Astrocyte (in vitro differentiated cells and primary cell): ENCODE measurements around the gene ASB5. TPM values are rescaled to one million over a fixed set of nuclear protein-coding genes. Genes with fewer than 3 reads are reported as not detected.

Experiments
- DNase-seq: peaks from one replicate; pipeline ENCODE4 v3.0.0-alpha.2; 2010; ENCODE audit warnings: low read depth
- FAIRE-seq: peaks from 2 replicates; lab custom pipeline; 2011; peaks lifted over from hg19 to GRCh38; lab: Jason Lieb, UNC
- H2AFZ ChIP-seq: 2 replicates; pipeline ENCODE4 v1.6.0; 2012; ENCODE audit warnings: low read depth, low read length, inconsistent platforms
- H3K27ac ChIP-seq: 2 replicates; pipeline ENCODE4 v1.5.1; 2011; ENCODE audit warnings: low read depth, low read length, inconsistent platforms
- H3K27me3 ChIP-seq: 2 replicates; pipeline ENCODE4 v1.6.0; 2011; ENCODE audit warnings: low read length, inconsistent platforms; ENCODE audit not compliant: insufficient read depth
- H3K36me3 ChIP-seq: 2 replicates; pipeline ENCODE4 v1.5.1; 2011; ENCODE audit warnings: low read length, inconsistent platforms; ENCODE audit not compliant: insufficient read depth
- H3K4me1 ChIP-seq: 2 replicates; pipeline ENCODE4 v1.5.1; 2011; ENCODE audit warnings: low read length, inconsistent platforms; ENCODE audit not compliant: insufficient read depth
- H3K4me2 ChIP-seq: 2 replicates; pipeline ENCODE4 v1.6.0; 2012; ENCODE audit warnings: low read length, inconsistent platforms
- H3K4me3 ChIP-seq: 2 replicates; pipeline ENCODE4 v1.5.1; 2011; ENCODE audit warnings: low read depth, mild to moderate bottlenecking, low read length, inconsistent platforms; ENCODE audit not compliant: insufficient read depth
- H3K79me2 ChIP-seq: 2 replicates; pipeline ENCODE4 v1.6.0; 2012; ENCODE audit warnings: mild to moderate bottlenecking, low read length, inconsistent platforms; ENCODE audit not compliant: insufficient read depth
- H3K9ac ChIP-seq: 2 replicates; pipeline ENCODE4 v1.6.0; 2012; ENCODE audit warnings: mild to moderate bottlenecking, low read length, inconsistent platforms
- H3K9me3 ChIP-seq: 2 replicates; pipeline ENCODE4 v1.5.1; 2012; ENCODE audit warnings: low read depth, mild to moderate bottlenecking, low read length, inconsistent platforms; ENCODE audit not compliant: insufficient read depth
- H4K20me1 ChIP-seq: 2 replicates; pipeline ENCODE4 v1.6.0; 2012; ENCODE audit warnings: low read length, inconsistent platforms; ENCODE audit not compliant: insufficient read depth
- H3K27ac Mint-ChIP-seq: one replicate; pipeline ENCODE4 v1.8.0; 2021; ENCODE audit warnings: mild to moderate bottlenecking, mixed read lengths; ENCODE audit not compliant: unreplicated experiment
- H3K27me3 Mint-ChIP-seq: one replicate; pipeline ENCODE4 v1.8.0; 2021; ENCODE audit warnings: low read depth, mixed read lengths; ENCODE audit not compliant: unreplicated experiment
- H3K36me3 Mint-ChIP-seq: one replicate; pipeline ENCODE4 v1.8.0; 2021; ENCODE audit warnings: low read depth, mixed read lengths; ENCODE audit not compliant: unreplicated experiment
- H3K4me1 Mint-ChIP-seq: one replicate; pipeline ENCODE4 v1.8.0; 2021; ENCODE audit warnings: low read depth, mixed read lengths; ENCODE audit not compliant: unreplicated experiment
- H3K4me3 Mint-ChIP-seq: one replicate; pipeline ENCODE4 v1.8.0; 2021; ENCODE audit warnings: mild to moderate bottlenecking, moderate library complexity, mixed read lengths; ENCODE audit not compliant: unreplicated experiment
- H3K9me3 Mint-ChIP-seq: one replicate; pipeline ENCODE4 v1.8.0; 2021; ENCODE audit warnings: mild to moderate bottlenecking, mixed read lengths; ENCODE audit not compliant: unreplicated experiment
- EZH2 ChIP-seq: IDR thresholded peaks from 2 replicates; pipeline ENCODE4 v1.6.1; 2012; ENCODE audit warnings: mild to moderate bottlenecking, low read length, inconsistent platforms; ENCODE audit not compliant: insufficient read depth
- total RNA-seq: library from RNA; stranded (reverse); gene quantifications from 2 replicates; pipeline ENCODE4 v1.2.1, GENCODE V29; 2021
- TF ChIP-seq, protein P1 (sequence below): IDR thresholded peaks from 2 replicates; pipeline ENCODE4 v1.5.1; 2011; ENCODE audit warnings: low read depth, mild to moderate bottlenecking, inconsistent platforms, low read length, moderate library complexity; ENCODE audit not compliant: insufficient read depth

ASB5 gene
- total RNA-seq, 1 donor from 2014 or later = 0.43 TPM

DNA sequence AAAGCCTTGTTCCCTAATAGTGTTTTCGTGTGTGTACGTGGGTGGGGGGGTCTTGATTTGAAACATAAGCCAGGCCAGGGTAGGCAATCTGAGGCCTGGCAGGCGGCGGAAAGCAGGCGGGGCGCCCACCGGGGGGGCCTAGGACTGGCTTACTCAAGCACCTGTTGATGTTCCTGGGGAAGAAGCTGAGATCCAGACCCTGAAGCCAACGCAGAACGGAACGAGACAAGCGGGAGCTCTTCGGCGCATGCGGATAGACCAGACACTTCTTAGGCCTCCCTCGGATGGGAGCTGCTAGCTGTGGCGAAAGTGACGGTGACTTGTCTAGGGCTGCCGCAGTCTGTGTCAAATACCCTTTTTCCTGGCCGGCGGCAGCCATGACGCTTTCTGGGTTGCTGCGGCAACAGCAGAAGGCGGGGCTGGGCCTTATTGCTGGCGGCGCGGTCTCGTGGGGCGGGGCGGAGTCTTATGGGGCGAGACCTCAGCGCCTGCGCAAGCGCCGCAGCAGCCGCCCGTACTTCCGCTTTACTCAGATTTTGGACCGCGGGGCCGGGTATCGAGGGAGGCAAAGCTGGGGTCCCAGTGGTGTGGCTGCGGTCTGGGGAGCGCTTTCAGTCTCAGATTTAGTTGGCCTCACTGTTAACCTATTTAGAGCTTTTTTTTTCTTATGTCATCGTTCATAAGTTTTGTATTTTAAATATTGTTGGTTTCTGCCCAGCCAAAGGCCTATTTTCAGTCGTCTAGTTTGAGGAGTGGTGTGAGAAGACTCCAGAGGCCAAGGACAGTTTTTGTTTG lies 73.6 kb downstream of the ASB5 start, which contains the start of gene SPATA4:
TSS of gene SPATA4 (minus strand) at position 402 of the 795 bp plus-strand sequence. CDS start at position 379, 23 bp downstream.
- H3K9ac ChIP-seq = peak within 1 kb of the TSS; percentile 86
- Mint-ChIP-seq H3K4me1 (peaks cover 8% of the 10 kb centered on the region), H3K36me3 (no peaks in the 10 kb centered on the region), H3K27ac (peak within 1 kb of the TSS; percentile 92), H3K27me3 (no peaks in the 10 kb centered on the region), H3K9me3 (no peaks in the 10 kb centered on the region), H3K4me3 (peak within 1 kb of the TSS; percentile 89)
- peak within 1 kb of the TSS; percentile 85 for H3K27ac ChIP-seq
- H3K79me2 ChIP-seq = no peaks in the 10 kb centered on the region
- peaks cover 24% of the 10 kb centered on the region for H3K4me1 ChIP-seq
- peak; percentile 83 for DNase-seq
- H3K4me2 ChIP-seq = peak within 1 kb of the TSS; percentile 99
- peak within 1 kb of the TSS; percentile 96 for H3K4me3 ChIP-seq
- TF ChIP-seq, protein P1, sequence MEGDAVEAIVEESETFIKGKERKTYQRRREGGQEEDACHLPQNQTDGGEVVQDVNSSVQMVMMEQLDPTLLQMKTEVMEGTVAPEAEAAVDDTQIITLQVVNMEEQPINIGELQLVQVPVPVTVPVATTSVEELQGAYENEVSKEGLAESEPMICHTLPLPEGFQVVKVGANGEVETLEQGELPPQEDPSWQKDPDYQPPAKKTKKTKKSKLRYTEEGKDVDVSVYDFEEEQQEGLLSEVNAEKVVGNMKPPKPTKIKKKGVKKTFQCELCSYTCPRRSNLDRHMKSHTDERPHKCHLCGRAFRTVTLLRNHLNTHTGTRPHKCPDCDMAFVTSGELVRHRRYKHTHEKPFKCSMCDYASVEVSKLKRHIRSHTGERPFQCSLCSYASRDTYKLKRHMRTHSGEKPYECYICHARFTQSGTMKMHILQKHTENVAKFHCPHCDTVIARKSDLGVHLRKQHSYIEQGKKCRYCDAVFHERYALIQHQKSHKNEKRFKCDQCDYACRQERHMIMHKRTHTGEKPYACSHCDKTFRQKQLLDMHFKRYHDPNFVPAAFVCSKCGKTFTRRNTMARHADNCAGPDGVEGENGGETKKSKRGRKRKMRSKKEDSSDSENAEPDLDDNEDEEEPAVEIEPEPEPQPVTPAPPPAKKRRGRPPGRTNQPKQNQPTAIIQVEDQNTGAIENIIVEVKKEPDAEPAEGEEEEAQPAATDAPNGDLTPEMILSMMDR = no peak
- no peak for TF ChIP-seq EZH2
- no peak for FAIRE-seq
- H3K36me3 ChIP-seq = no peaks in the 10 kb centered on the region
- peak within 1 kb of the TSS; percentile 100 for H2AFZ ChIP-seq
- no peaks in the 10 kb centered on the region for H3K27me3 ChIP-seq
- no peaks in the 10 kb centered on the region for H4K20me1 ChIP-seq
- no peaks in the 10 kb centered on the region for H3K9me3 ChIP-seq

DNA sequence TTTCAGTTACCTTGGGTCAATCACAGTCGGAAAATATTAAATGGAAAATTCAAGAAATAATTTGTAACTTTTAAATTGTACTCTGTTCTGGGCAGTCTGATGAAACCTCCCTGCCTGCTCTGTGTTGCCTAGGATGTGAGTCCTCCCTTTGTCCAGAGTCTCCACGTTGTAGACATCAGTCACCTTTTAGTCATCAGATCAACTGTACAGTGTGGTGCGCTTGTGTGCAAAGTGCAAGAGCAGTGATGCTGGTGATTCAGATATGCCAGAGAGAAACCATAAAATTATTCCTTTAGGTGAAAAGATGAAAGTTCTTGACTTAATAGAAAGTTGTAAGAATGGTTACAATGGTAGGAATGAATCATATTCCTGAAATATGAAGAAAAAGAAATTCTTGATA lies 75.1 kb downstream of the ASB5 start:
- Histone ChIP-seq H3K9me3 (no peaks in the 10 kb centered on the region), H3K4me1 (peaks cover 24% of the 10 kb centered on the region), H3K4me3 (no peak overlapping the region), H3K36me3 (no peaks in the 10 kb centered on the region), H3K27me3 (no peaks in the 10 kb centered on the region), H3K4me2 (peak overlapping the region; percentile 51), H2AFZ (no peak overlapping the region), H3K9ac (peak overlapping the region; percentile 47), H3K27ac (peak overlapping the region; percentile 75), H4K20me1 (no peaks in the 10 kb centered on the region), H3K79me2 (no peaks in the 10 kb centered on the region)
- TF ChIP-seq, protein P1 = no peak
- no peaks in the 10 kb centered on the region for H3K9me3 Mint-ChIP-seq
- peak overlapping the region; percentile 48 for H3K27ac Mint-ChIP-seq
- H3K36me3 Mint-ChIP-seq = no peaks in the 10 kb centered on the region
- DNase-seq (peak; percentile 79), FAIRE-seq (peak; percentile 5)
- H3K27me3 Mint-ChIP-seq = no peaks in the 10 kb centered on the region
- H3K4me1 Mint-ChIP-seq = peaks cover 8% of the 10 kb centered on the region
- no peak overlapping the region for H3K4me3 Mint-ChIP-seq

DNA sequence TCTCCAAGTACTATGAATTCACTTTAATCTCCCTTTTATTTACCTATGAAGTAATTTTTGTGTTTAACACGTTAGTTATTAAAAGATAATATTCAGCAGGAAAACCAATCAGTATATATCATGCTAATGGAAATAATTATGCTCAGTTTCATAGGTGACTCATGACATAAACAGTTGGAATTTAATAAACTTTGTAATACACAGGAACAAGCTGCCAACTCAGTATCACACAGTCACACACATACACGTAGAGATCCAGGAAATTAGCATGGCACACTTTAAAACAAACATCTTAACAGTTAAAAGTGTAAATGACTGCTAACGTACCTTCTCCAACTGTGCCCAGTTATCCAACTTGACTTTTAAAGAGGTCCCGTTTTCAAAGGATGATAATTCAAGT lies 75.9 kb downstream of the ASB5 start:
- peak overlapping the region; percentile 16 for H2AFZ ChIP-seq
- peaks cover 24% of the 10 kb centered on the region for H3K4me1 ChIP-seq
- H3K4me2 ChIP-seq = peak overlapping the region; percentile 51
- Mint-ChIP-seq H3K4me1 (peaks cover 8% of the 10 kb centered on the region), H3K36me3 (no peaks in the 10 kb centered on the region), H3K9me3 (no peaks in the 10 kb centered on the region), H3K27ac (peak overlapping the region; percentile 48), H3K4me3 (no peak overlapping the region), H3K27me3 (no peaks in the 10 kb centered on the region)
- H3K27me3 ChIP-seq = no peaks in the 10 kb centered on the region
- H3K9me3 ChIP-seq = no peaks in the 10 kb centered on the region
- H4K20me1 ChIP-seq = no peaks in the 10 kb centered on the region
- no peaks in the 10 kb centered on the region for H3K36me3 ChIP-seq
- H3K27ac ChIP-seq = peak overlapping the region; percentile 75
- H3K9ac ChIP-seq = peak overlapping the region; percentile 40
- no peaks in the 10 kb centered on the region for H3K79me2 ChIP-seq
- TF ChIP-seq, protein P1 = no peak
- TF ChIP-seq EZH2 = no peak
- no peak for FAIRE-seq
- peak; percentile 51 for DNase-seq
- no peak overlapping the region for H3K4me3 ChIP-seq
